ENCODE measurements around the gene P4HA1.

Gene P4HA1

GRCh38 chr10:73134727-73135126 lies 38.1 kb upstream of the P4HA1 start:
- H3K79me2 ChIP-seq (ENCODE audit: control insufficient read depth, insufficient read depth, low read length, poor library complexity) = no peaks in the 10 kb centered on the region
- no peak overlapping the region for H4K12ac ChIP-seq (ENCODE audit: low read depth, low read length)
- no peak overlapping the region for H3K27ac ChIP-seq (ENCODE audit: low read depth, low read length)
- WGBS (ENCODE audit: extremely low coverage, insufficient coverage, insufficient read length) = no CpG with 5 or more reads among the region's 3 CpGs
- H2BK12ac ChIP-seq (ENCODE audit: low read length) = no peak overlapping the region
- no peak overlapping the region for H2BK120ac ChIP-seq (ENCODE audit: insufficient read depth, low read length, poor library complexity)
- H3K14ac ChIP-seq (ENCODE audit: low read length) = no peak overlapping the region
- H3K4me2 ChIP-seq (ENCODE audit: low read length) = no peak overlapping the region
- H3K27me3 ChIP-seq (ENCODE audit: insufficient read depth, low read length) = no peaks in the 10 kb centered on the region
- no peaks in the 10 kb centered on the region for H3K9me3 ChIP-seq (ENCODE audit: insufficient read depth, low read depth, low read length)
- no peaks in the 10 kb centered on the region for H3K4me1 ChIP-seq (ENCODE audit: control insufficient read depth in 1 of 2, insufficient read depth in 2 of 2, low read length in 2 of 2)
- H4K91ac ChIP-seq (ENCODE audit: low read depth, low read length) = no peak overlapping the region
- no peak overlapping the region for H3K23ac ChIP-seq (ENCODE audit: low read length)
- H3K36me3 ChIP-seq (ENCODE audit: control insufficient read depth in 1 of 2, insufficient read depth in 2 of 2, low read length in 2 of 2) = peaks cover 10 to 31% of the 10 kb centered on the region in 2 experiments
- no peak overlapping the region for H3K18ac ChIP-seq (ENCODE audit: low read length)
- no peak overlapping the region for H4K8ac ChIP-seq (ENCODE audit: low read depth, low read length)
- H3K4ac ChIP-seq (ENCODE audit: low read depth, low read length) = no peak overlapping the region
- H2AK5ac ChIP-seq (ENCODE audit: low read length) = no peak overlapping the region
- H2BK5ac ChIP-seq (ENCODE audit: low read depth, low read length, poor library complexity) = no peak overlapping the region
- H2AFZ ChIP-seq (ENCODE audit: insufficient read depth, low read length, poor library complexity) = no peak overlapping the region
- no peak overlapping the region for H3K4me3 ChIP-seq (ENCODE audit: low read depth, low read length)
- no peaks in the 10 kb centered on the region for H3K79me1 ChIP-seq (ENCODE audit: low read length)
- no peak for DNase-seq
- H3K9ac ChIP-seq (ENCODE audit: low read length) = no peak overlapping the region

- no peak overlapping the region for H2AFZ ChIP-seq (ENCODE audit: insufficient read depth, low read length, poor library complexity)
Measured at GRCh38 chr10:73131913-73132686, 35.4 kb upstream of the P4HA1 start.

GRCh38 chr10:73131301-73131700 lies 34.6 kb upstream of the P4HA1 start:
- no peak overlapping the region for H3K4me2 ChIP-seq (ENCODE audit: low read length)
- H3K4ac ChIP-seq (ENCODE audit: low read depth, low read length) = no peak overlapping the region
- no peak overlapping the region for H2BK120ac ChIP-seq (ENCODE audit: insufficient read depth, low read length, poor library complexity)
- no peaks in the 10 kb centered on the region for H3K4me1 ChIP-seq (ENCODE audit: control insufficient read depth in 1 of 2, insufficient read depth in 2 of 2, low read length in 2 of 2)
- H2BK12ac ChIP-seq (ENCODE audit: low read length) = no peak overlapping the region
- H4K12ac ChIP-seq (ENCODE audit: low read depth, low read length) = no peak overlapping the region
- no peaks in the 10 kb centered on the region for H3K79me1 ChIP-seq (ENCODE audit: low read length)
- peaks cover 17 to 30% of the 10 kb centered on the region in 2 experiments for H3K36me3 ChIP-seq (ENCODE audit: control insufficient read depth in 1 of 2, insufficient read depth in 2 of 2, low read length in 2 of 2)
- H2AFZ ChIP-seq (ENCODE audit: insufficient read depth, low read length, poor library complexity) = no peak overlapping the region
- H3K79me2 ChIP-seq (ENCODE audit: control insufficient read depth, insufficient read depth, low read length, poor library complexity) = no peaks in the 10 kb centered on the region
- no peak overlapping the region for H2BK5ac ChIP-seq (ENCODE audit: low read depth, low read length, poor library complexity)
- H4K91ac ChIP-seq (ENCODE audit: low read depth, low read length) = no peak overlapping the region
- no peak overlapping the region for H3K23ac ChIP-seq (ENCODE audit: low read length)
- no peak overlapping the region for H3K4me3 ChIP-seq (ENCODE audit: low read depth, low read length)
- no peak for DNase-seq
- no peak overlapping the region for H4K8ac ChIP-seq (ENCODE audit: low read depth, low read length)
- WGBS (ENCODE audit: extremely low coverage, insufficient coverage, insufficient read length) = no CpG with 5 or more reads among the region's 2 CpGs
- no peaks in the 10 kb centered on the region for H3K27me3 ChIP-seq (ENCODE audit: insufficient read depth, low read length)
- H3K27ac ChIP-seq (ENCODE audit: low read depth, low read length) = no peak overlapping the region
- H3K18ac ChIP-seq (ENCODE audit: low read length) = no peak overlapping the region
- no peak overlapping the region for H3K14ac ChIP-seq (ENCODE audit: low read length)
- H2AK5ac ChIP-seq (ENCODE audit: low read length) = no peak overlapping the region
- no peaks in the 10 kb centered on the region for H3K9me3 ChIP-seq (ENCODE audit: insufficient read depth, low read depth, low read length)
- no peak overlapping the region for H3K9ac ChIP-seq (ENCODE audit: low read length)

More at GRCh38 chr10:73131913-73132686, 35.4 kb upstream of the P4HA1 start:
- peaks cover 14 to 27% of the 10 kb centered on the region in 2 experiments for H3K36me3 ChIP-seq (ENCODE audit: control insufficient read depth in 1 of 2, insufficient read depth in 2 of 2, low read length in 2 of 2)
- H3K9me3 ChIP-seq (ENCODE audit: insufficient read depth, low read depth, low read length) = no peaks in the 10 kb centered on the region
- no peaks in the 10 kb centered on the region for H3K27me3 ChIP-seq (ENCODE audit: insufficient read depth, low read length)
- DNase-seq = no peak
- H4K12ac ChIP-seq (ENCODE audit: low read depth, low read length) = no peak overlapping the region
- no peak overlapping the region for H2BK5ac ChIP-seq (ENCODE audit: low read depth, low read length, poor library complexity)
- no peak overlapping the region for H2AK5ac ChIP-seq (ENCODE audit: low read length)
- H3K23ac ChIP-seq (ENCODE audit: low read length) = no peak overlapping the region
- no peak overlapping the region for H3K14ac ChIP-seq (ENCODE audit: low read length)
- H2BK12ac ChIP-seq (ENCODE audit: low read length) = no peak overlapping the region
- no peaks in the 10 kb centered on the region for H3K79me1 ChIP-seq (ENCODE audit: low read length)
- H3K4me2 ChIP-seq (ENCODE audit: low read length) = no peak overlapping the region
- no peak overlapping the region for H3K18ac ChIP-seq (ENCODE audit: low read length)
- H4K91ac ChIP-seq (ENCODE audit: low read depth, low read length) = no peak overlapping the region
- H3K4ac ChIP-seq (ENCODE audit: low read depth, low read length) = no peak overlapping the region
- H3K4me1 ChIP-seq (ENCODE audit: control insufficient read depth in 1 of 2, insufficient read depth in 2 of 2, low read length in 2 of 2) = no peaks in the 10 kb centered on the region
- no peak overlapping the region for H2BK120ac ChIP-seq (ENCODE audit: insufficient read depth, low read length, poor library complexity)
- H4K8ac ChIP-seq (ENCODE audit: low read depth, low read length) = no peak overlapping the region
- no peak overlapping the region for H3K9ac ChIP-seq (ENCODE audit: low read length)
- no CpG with 5 or more reads among the region's 2 CpGs for WGBS (ENCODE audit: extremely low coverage, insufficient coverage, insufficient read length)
- H3K4me3 ChIP-seq (ENCODE audit: low read depth, low read length) = no peak overlapping the region
- H3K79me2 ChIP-seq (ENCODE audit: control insufficient read depth, insufficient read depth, low read length, poor library complexity) = no peaks in the 10 kb centered on the region
- H3K27ac ChIP-seq (ENCODE audit: low read depth, low read length) = no peak overlapping the region

- Histone ChIP-seq H3K9ac (ENCODE audit: low read length) (peak overlapping the region; percentile 26), H3K36me3 (ENCODE audit: control insufficient read depth in 1 of 2, insufficient read depth in 2 of 2, low read length in 2 of 2) (peaks cover 10 to 20% of the 10 kb centered on the region in 2 experiments), H4K91ac (ENCODE audit: low read depth, low read length) (no peak overlapping the region), H3K4me1 (ENCODE audit: control insufficient read depth in 1 of 2, insufficient read depth in 2 of 2, low read length in 2 of 2) (no peaks in the 10 kb centered on the region), H2AFZ (ENCODE audit: insufficient read depth, low read length, poor library complexity) (no peak overlapping the region), H3K23ac (ENCODE audit: low read length) (peak overlapping the region; percentile 87), H2BK120ac (ENCODE audit: insufficient read depth, low read length, poor library complexity) (no peak overlapping the region), H3K27me3 (ENCODE audit: insufficient read depth, low read length) (no peaks in the 10 kb centered on the region), H3K4me3 (ENCODE audit: low read depth, low read length) (no peak overlapping the region), H3K4ac (ENCODE audit: low read depth, low read length) (no peak overlapping the region), H4K12ac (ENCODE audit: low read depth, low read length) (no peak overlapping the region), H3K27ac (ENCODE audit: low read depth, low read length) (no peak overlapping the region), H3K4me2 (ENCODE audit: low read length) (no peak overlapping the region), H2BK5ac (ENCODE audit: low read depth, low read length, poor library complexity) (no peak overlapping the region), H2BK12ac (ENCODE audit: low read length) (no peak overlapping the region), H3K9me3 (ENCODE audit: insufficient read depth, low read depth, low read length) (no peaks in the 10 kb centered on the region), H3K79me1 (ENCODE audit: low read length) (no peaks in the 10 kb centered on the region), H2AK5ac (ENCODE audit: low read length) (no peak overlapping the region), H3K14ac (ENCODE audit: low read length) (no peak overlapping the region), H3K79me2 (ENCODE audit: control insufficient read depth, insufficient read depth, low read length, poor library complexity) (no peaks in the 10 kb centered on the region), H3K18ac (ENCODE audit: low read length) (no peak overlapping the region), H4K8ac (ENCODE audit: low read depth, low read length) (no peak overlapping the region)
- DNase-seq = no peak
- WGBS (ENCODE audit: extremely low coverage, insufficient coverage, insufficient read length) = no CpG with 5 or more reads among the region's 2 CpGs
Measured at GRCh38 chr10:73126343-73126742, 29.7 kb upstream of the P4HA1 start.

Measured in trophoblast cell (in vitro differentiated cells and primary cell).